GM11168 (cell line): ENCODE results near the gene ITGB2.
"Not testable (repeated sequence)": the region's sequence is repeated elsewhere in the genome, so short reads cannot be mapped to it uniquely, and the experiment has no call there.

Experiments
- in situ Hi-C: fragments of 300-500 bp; cut with MboI; formaldehyde crosslinking; loops from one replicate; pipeline ENCODE4 v1.12.0; 2022; ENCODE audit warnings: low sequenced_read_pairs; ENCODE audit not compliant: unreplicated experiment

The ITGB2 gene

DNA sequence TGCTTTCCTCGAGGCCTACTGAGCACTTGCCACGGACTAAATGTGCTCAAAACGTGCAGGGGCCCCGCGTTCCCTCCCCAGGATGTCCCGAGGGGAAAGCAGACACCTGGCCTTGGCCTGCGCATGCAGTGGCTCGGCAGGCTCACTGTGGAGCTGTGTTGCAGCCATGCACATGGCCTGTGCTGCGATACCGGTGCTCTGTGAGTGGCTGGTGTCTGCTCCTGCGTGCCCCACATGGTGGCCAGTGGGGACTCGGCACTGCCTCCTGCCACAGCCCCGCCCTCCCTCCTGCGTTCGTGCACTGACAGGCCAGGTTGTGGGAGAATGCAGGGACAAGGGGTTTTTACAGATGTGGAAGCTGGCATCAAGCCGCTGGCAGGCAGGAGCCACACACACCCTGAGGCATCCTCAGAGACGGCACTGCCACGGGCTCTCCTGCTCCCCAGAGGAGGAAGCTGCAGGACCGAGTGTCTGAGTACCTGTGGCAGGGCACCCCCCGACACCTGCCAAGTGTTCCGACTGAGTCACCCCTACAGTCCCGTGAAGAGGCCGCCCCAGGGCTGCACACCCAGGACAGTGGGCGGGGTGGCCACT lies 30.3 kb downstream of the ITGB2 start:
- in situ Hi-C loops, result no loop called here

DNA sequence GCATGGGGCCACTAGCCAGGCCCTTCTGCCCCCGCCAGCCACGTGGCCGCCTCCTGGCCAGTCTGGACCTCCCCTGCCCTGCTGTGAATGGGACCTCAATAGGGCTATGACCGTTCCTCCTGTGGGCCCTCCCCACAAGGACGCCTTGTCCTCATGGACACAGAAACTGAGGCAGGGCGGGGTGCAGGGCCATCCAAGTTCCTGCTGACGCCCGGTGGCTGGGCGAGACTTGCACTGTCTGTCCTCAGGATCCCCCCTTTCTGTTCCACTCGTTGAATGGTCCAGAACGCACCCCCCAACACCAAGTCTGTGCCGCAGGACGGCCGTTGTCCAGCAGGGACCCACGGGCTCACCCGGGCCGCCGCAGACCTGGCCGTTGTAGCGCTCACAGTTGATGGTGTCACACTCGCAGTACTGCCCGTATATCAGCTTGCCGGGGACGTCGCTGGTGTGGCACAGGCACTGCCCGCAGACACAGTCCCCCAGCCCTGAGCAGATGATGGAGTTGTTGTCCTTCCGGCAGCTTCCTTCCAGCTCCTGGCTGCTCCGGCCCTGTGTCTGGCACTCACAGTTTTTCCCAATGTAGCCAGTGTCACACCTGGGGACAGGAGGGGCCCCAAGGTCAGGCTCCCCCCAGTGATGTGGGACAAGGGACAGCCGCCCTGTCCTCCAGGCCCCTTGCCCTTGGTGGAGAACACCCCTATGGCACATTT lies 30.9 kb downstream of the ITGB2 start:
- in situ Hi-C loops, result no loop called here

DNA sequence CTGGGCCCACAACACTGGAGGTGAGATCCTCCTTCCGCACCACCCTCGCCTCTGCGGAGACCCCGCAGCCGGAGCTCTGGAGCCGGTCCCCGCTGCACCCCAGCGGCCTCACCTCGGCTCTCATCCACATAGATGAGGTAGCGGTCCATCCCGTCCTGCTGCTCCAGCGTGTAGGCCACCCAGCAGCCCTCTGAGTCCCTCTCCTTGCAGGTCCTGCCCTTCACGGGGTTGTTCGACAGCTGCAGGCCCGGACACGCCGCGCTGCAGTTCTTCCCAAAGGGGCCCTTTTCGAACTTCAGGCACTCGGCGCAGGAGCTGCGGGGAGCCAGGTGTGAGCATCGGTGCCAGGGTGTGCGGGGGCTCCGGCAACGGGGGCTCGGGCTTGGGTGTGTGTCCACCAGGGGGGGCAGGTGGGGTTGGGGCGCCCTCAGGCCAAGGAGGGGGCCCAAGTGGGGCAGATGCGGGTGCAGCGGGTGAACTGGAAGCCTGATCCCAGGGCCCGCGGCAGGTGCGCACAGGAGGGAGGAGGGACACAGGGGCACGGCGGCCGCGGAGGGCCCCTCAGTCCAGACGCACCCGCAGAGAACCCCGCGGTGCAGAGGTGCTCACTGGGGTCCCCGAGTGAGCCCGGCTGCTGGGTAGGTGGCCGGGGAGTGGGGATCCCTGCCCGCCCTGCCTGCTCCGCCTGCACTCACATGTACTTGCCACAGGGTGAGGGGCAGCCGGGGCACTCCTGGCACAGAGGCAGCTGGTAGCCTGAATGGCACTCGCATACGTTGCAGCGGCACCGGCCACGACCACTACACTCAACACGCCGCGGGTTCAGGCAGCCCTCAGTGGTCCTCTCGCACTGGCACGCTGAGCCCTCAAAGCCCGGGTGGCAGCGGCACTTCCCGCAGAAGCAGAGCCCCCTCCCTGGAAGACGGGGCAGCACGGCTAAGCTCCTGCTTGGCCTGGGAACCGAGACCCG lies 31.8 kb downstream of the ITGB2 start:
- in situ Hi-C loops, result no loop called here

DNA sequence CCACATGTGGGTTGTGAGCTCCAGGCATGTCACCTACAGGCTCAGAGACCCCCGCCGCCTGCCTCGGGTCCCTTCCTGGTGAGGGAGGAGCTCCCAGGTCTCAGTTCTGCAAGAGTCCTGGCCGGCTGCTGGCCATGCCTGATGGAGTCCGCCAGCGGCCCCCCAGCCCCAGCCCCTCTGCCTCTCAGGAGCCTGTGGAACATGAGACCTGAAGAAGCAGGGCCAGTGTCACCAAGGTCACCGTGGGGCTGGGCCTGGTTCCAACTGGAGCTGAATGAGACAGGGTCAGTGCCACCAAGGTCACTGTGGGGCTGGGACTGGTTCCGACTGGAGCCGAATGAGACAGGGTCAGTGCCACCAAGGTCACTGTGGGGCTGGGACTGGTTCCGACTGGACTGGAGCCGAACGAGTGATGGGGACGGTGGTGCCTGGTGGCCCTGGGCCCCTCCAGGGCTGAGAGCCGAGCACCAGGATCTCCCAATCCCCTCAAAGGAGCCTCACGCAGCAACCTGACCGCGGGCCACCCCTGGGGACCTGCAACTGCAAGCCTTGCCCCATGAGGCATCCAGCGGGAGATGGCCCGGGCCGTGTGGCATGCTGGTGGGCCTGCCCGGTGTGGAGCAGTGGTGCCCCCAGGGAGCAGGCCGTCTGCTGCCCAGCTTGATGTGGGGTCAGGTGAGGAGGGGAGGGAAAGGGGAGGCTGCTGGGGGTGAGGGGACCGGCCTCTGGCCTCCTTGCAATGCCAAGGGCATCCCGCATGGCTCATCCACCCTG lies 32.7 kb downstream of the ITGB2 start:
- in situ Hi-C loops, result no loop called here

DNA sequence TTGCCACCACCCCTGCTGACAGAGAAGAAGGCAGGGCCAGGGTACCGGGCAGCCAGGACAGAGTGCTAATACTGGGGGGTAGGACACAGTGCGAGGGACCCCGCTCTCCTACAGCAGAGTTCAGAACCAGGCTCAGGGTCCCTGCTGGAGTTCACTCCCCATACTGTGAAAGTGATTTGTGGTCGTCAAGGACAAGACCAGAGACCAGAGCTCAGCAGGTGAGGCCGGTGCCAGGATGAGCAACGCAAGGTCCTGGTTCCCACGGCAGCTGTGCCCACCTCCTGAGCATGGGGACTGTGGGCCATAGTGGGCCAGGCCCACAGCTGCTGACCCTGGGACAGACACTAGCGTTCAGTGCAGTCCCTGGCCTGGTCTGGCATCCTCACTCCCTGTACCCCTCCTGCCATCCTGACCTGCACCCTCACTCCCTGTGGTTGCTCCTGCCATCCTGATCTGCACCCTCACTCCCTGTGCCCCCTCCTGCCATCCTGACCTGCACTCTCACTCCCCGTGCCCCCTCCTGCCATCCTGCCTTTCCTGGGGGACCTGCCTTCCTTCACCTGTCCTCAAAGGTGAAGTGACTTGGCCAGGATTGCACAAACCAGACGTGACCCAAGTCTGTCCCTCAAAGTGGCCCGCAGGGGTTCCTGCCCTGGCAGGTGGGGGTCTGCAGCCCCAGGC lies 33.4 kb downstream of the ITGB2 start:
- in situ Hi-C loops, result no loop called here

DNA sequence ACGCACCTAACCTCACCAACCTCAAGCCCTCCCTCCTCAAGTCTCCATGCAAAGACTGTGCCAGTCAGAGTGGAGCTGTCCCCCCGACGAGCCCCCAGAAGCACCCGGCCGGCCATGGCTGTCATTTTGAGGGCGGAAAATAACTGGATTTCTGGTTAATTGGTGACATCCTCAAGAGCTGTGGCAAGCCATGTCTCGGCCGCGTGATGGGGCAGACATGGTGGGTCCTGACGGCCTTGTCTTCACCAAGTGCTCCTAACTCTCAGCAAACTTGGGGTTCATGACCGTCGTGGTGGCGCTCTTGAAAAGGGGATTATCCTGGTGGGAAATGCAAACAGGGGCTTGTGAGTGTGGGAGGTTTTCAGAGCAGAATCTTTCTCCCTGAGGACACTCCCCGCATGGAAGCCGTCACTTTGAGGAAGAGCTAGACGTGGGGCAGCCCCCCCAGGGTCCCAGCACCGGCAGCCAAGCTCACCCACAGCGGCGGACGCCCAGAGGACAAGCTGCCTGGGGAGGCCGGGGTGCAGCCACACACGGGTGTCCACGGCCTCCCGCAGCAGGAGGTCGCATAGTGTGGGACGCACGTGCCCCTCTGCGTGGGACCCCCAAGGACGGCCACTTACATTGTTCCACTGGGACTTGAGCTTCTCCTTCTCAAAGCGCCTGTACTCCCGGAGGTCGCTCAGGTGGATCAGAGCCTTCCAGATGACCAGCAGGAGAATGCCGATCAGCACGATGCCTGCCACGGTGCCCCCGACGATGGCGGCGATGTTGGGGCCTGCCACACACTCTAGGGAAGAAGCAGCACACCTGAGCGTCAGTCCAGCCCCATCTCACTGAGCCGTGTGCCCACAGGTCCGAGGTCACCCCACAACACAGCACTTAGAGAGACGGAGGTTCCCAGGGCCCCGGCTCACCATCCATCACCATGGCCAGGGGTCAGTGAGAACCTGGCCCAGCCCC lies 34.3 kb downstream of the ITGB2 start:
- in situ Hi-C loops, result no loop called here

DNA sequence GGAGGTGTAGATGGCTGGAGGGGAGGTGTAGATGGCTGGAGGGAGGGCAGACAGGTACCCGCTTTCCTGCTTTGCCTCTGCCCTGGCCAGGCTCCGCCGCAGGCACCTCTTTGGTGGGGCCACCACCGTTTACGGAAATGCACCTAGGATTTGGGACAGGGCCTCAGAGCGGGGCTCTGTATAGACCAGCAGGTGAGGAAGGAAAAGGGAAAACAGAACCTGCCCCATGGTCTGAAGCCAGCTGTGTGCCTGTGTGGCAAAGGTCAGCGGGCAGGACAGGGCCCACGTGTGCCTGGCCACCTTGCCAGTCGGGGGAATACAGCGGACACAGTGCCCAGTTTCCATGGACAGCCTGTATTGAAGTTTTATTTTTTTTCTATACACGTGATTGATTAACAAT lies 35.1 kb downstream of the ITGB2 start:
- in situ Hi-C loops, result no loop called here

DNA sequence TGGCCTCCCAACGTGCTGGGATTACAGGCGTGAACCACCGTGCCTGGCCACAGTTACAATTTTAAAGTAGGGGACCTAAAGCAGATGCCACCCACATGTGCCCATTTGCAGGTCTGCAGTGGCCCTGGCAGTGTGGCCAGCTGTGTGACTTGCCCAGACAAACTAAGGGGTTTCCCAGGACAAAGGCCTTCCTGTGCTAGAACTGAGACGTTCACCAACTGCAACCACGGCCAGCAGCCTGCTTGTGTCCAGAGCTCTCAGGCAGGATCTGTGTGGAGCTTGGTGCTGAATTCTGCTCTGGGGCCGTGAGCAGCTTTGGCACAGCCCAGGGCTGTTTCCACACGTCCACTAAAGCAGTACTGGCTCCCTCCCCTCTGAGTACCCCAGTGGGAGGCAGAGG lies 36.6 kb downstream of the ITGB2 start:
- in situ Hi-C loops, result no loop called here

DNA sequence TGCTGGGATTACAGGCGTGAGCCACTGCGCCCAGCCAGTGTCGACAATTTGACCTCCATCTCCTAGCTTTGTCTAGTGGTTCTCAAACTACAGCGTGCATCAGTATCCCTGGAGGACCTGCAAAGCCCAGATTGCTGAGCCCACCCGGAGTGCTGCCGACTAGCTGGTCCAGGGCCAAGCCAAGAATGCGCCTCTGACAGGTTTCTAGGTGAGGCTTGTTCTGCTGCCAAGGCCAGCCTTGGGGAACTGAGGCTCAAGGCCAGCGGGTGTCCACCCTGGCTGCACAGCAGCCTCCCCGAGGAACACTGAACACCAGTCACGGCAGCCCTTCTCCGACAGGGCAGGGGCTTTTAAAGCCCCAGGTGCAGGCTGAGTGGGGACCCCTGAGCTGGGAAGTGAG lies 37.4 kb downstream of the ITGB2 start:
- in situ Hi-C loops, result no loop called here

DNA sequence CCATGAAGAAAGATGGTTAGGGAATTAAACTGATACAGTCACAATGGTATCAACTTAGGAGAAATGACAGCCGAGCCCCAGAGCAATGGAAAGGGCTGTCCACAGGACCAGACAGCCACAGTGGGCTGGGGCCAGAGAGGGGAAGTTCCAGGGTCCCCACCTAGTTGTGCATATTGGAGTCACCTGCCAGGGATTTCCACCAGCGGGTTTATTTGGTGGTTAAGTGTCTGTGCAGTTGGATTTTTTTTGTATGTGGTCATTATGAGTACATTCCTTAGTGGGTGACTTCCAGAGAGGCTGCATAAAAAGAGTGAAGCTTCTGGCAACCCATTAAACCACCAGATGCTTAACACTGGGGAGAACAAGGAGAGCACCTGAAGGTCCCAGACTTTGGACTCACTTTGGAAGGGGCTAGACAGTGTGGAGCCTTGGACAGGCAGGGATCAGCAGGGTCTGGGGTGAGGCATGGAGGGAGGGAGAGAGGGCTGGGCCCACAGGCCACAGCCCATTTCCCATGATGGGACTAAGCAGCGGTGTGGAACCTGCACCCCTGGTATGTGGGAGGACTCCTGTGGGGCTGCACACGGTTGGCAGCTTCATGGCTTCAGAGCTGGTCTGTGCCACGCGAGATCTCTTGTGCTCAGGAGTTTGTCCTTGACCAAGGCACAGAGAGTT lies 39.4 kb downstream of the ITGB2 start:
- in situ Hi-C loops, result no loop called here

DNA sequence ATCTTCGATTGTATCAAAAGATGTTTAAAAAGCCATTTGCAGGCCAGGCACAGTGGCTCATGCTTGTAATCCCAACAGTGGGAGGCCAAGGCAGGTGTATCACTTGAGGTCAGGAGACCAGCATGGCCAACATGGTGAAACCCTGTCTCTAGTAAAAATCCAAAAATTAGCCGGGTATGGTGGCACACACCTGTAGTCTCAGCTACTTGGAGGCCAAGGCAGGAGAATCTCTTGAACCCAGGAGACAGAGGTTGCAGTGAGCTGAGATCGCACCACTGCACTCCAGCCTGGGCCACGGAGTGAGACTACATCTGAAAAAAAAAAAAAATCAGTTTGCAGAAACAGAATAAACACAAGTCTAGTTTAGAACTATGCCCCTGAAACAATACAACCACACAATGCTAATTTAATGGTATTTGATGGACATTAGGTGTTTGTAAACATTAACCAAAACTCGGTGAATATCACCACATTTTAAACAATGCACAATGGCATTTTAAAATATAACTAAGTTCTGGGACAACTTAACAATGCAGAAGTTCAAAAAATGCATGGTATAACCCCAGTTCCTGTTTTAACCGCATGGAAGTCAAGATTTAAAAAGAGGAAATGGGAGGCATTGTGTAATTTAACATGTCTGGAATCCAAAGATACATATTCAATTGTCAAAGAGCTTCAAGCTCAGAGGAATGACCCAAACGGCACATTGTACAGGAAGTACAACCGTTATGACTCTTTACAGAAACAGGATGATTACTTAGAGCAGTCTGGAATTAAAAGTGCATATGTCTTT lies 40.1 kb downstream of the ITGB2 start:
- in situ Hi-C loops, result no loop called here

DNA sequence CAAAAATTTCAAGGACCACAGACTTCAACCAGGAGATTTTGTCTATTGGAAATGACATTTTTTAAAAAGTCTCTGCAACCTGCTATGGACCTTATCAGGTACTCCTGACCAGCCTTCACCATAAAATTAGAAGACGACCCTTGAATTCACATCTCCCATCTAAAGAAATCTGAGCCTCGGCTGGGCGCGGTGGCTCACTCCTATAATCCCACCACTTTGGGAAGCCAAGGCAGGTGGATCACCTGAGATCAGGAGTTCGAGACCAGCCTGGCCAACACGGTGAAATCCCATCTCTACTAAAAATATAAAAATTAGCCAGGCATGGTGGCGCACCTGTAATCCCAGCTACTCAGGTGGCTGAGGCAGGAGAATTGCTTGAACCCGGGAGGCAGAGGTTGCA lies 41.5 kb downstream of the ITGB2 start:
- in situ Hi-C loops, result not testable (repeated sequence)

DNA sequence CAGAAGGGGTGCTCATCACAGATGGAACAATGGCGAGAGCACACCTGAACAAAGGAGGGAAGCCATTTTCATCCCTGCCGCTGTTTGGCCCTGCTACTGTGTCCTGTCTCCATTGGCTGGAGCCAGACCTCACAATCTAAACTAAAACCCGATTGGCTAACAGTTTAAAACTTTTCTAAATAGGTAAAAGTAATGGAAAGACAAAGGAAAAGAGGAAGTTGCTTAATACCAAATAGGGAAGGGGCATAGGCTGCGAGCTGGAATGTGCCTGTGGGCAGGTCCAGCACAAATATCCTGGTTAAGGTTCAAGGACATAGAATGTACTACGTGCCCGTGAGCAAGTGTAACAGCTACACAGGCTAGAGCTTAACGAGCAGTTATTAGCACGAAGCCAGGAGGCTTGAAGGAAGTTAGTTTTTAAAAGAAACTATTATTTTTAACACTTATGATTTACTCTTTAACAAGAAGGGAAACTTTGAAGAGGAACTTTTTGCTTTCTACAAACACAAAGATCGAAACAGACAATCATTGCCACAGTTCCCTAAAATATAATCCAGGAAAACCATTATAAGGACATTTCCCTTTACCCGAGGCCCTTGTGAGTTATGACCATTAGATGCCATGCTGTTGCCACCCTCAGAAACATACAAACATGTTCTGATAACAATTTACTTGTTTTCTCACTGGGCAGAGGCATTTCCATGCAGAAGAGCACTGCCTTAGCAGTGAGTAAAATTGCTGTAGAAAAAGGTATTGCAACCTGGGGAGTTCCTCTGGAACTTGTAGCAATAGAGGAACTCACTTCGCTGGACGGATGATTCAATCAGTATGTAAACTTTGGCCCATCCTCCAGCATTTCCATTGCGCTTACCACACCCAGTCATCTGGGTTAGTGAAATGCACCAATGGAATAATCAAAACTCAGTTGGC lies 42.4 kb downstream of the ITGB2 start:
- in situ Hi-C loops, result no loop called here

DNA sequence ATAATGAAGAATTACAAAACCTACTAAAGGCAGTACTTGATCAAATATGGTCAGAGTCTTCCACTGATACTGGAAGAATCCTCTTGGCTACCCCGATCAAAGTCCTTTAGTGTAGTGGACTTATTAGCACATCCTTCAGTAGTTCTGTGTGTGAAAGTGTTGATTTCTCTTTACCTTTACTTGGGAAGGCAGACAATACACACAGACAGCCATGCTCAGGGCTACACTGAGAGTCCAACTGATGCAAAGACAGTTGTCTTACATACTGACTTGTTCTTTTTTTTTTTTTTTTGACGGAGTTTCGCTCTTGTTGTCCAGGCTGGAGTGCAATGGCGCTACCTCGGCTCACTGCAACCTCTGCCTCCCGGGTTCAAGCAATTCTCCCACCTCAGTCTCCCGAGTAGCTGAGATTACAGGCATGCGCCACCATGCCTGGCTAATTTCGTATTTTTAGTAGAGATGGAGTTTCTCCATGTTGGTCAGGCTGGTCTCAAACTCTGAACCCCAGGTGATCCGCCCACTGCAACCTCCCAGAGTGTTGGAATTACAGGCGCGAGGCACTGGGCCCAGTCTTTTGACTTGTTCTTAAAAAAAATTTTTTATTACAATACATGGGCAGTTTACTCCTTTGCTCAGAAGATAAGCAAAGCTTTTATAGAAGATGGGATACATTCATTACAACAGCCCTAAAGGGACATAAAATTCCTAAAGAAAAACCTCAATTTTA lies 43.7 kb downstream of the ITGB2 start:
- in situ Hi-C loops, result no loop called here

DNA sequence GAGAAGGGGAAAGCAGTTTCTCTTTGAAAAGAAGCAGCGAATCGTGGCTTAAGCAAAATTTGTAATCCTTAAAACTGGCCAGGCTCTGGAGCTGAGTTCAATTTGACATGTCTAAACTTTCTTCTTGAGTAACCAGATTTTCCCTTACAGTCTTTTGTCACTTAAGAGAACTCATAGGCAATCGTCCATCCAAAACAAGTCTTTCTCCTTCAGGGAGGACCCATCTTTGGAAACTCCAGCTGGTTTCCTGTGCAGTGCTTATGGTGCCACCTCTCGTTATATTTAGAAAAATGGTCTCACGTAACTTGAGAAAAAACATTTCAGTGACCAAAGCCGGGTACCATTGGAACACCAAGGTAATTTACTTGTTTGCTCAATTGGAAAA lies 45.4 kb downstream of the ITGB2 start:
- in situ Hi-C loops, result no loop called here
